SW 1271 (cell line): ENCODE data around the gene SAMD13.

ENCODE experiments used
- DNase-seq, 2 experiments: peaks; one replicate each; lab custom pipeline; 2025; lab: John Stamatoyannopoulos, UW

SAMD13 gene

GRCh38 chr1:84345220-84345619, 43.7 kb downstream of the SAMD13 start:
- DNase-seq: no peak

GRCh38 chr1:84347271-84347931, 45.9 kb downstream of the SAMD13 start:
- DNase-seq: no peak

GRCh38 chr1:84347932-84348555, 46.5 kb downstream of the SAMD13 start:
- DNase-seq: no peak

GRCh38 chr1:84348759-84349158, 47.3 kb downstream of the SAMD13 start:
- no peak for DNase-seq

GRCh38 chr1:84350104-84350503, 48.6 kb downstream of the SAMD13 start:
- no peak for DNase-seq

- DNase-seq: no peak
Measured at GRCh38 chr1:84350550-84350949, 49.0 kb downstream of the SAMD13 start.

- no peak for DNase-seq
Measured at GRCh38 chr1:84352298-84353106, 51.0 kb downstream of the SAMD13 start.

GRCh38 chr1:84353695-84354094, 52.2 kb downstream of the SAMD13 start:
- no peak for DNase-seq

- DNase-seq: no peak
Measured at GRCh38 chr1:84355556-84355955, 54.0 kb downstream of the SAMD13 start.

- no peak for DNase-seq
Measured at GRCh38 chr1:84356881-84357280, 55.4 kb downstream of the SAMD13 start.

- no peak for DNase-seq
Measured at GRCh38 chr1:84358695-84359094, 57.2 kb downstream of the SAMD13 start.

- DNase-seq: no peak
Measured at GRCh38 chr1:84360316-84360715, 58.8 kb downstream of the SAMD13 start.

- DNase-seq: no peak
Measured at GRCh38 chr1:84361796-84362195, 60.3 kb downstream of the SAMD13 start.

- no peak for DNase-seq
Measured at GRCh38 chr1:84363019-84363418, 61.5 kb downstream of the SAMD13 start.

- no peak for DNase-seq
Measured at GRCh38 chr1:84363622-84364021, 62.1 kb downstream of the SAMD13 start.

- peak; percentile 77 to 92 for DNase-seq
Measured at GRCh38 chr1:84365225-84366221, 64.0 kb downstream of the SAMD13 start.

GRCh38 chr1:84366786-84367185, 65.3 kb downstream of the SAMD13 start:
- DNase-seq: no peak

- no peak for DNase-seq
Measured at GRCh38 chr1:84367219-84367618, 65.7 kb downstream of the SAMD13 start.

GRCh38 chr1:84368441-84368840, 66.9 kb downstream of the SAMD13 start:
- no peak for DNase-seq

- no peak for DNase-seq
Measured at GRCh38 chr1:84370266-84370665, 68.8 kb downstream of the SAMD13 start.

GRCh38 chr1:84370831-84371394, 69.4 kb downstream of the SAMD13 start:
- DNase-seq: no peak
